ENCODE data around the gene RILPL1.

GRCh38 chr12:123474485-123475245 lies 58.9 kb downstream of the RILPL1 start:
- no peak for TF ChIP-seq EZH2 (IDR thresholded peaks at IDR 0.05; ENCODE audit: low read length)
- TF ChIP-seq, protein P1, sequence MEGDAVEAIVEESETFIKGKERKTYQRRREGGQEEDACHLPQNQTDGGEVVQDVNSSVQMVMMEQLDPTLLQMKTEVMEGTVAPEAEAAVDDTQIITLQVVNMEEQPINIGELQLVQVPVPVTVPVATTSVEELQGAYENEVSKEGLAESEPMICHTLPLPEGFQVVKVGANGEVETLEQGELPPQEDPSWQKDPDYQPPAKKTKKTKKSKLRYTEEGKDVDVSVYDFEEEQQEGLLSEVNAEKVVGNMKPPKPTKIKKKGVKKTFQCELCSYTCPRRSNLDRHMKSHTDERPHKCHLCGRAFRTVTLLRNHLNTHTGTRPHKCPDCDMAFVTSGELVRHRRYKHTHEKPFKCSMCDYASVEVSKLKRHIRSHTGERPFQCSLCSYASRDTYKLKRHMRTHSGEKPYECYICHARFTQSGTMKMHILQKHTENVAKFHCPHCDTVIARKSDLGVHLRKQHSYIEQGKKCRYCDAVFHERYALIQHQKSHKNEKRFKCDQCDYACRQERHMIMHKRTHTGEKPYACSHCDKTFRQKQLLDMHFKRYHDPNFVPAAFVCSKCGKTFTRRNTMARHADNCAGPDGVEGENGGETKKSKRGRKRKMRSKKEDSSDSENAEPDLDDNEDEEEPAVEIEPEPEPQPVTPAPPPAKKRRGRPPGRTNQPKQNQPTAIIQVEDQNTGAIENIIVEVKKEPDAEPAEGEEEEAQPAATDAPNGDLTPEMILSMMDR (optimal IDR thresholded peaks at IDR 0.05 in 1 of 3, IDR thresholded peaks at IDR 0.05 in 1 of 3, conservative IDR thresholded peaks at IDR 0.05 in 1 of 3; ENCODE audit: extremely low read depth in 1 of 3, insufficient read depth in 2 of 3, low read length in 3 of 3), result no peak
